T-helper 9 cell (primary cell): ENCODE results near the gene PCNX3.

ENCODE experiments used
- DNase-seq: peaks from one replicate; pipeline ENCODE4 v3.0.0-alpha.2; 2020

Gene PCNX3

GRCh38 chr11:65640483-65641296 lies 25.1 kb downstream of the PCNX3 start:
- DNase-seq, result no peak

GRCh38 chr11:65641297-65642013 lies 25.9 kb downstream of the PCNX3 start:
- no peak for DNase-seq

- DNase-seq, result no peak
Measured at GRCh38 chr11:65642014-65642671, 26.6 kb downstream of the PCNX3 start.

GRCh38 chr11:65643971-65644370 lies 28.4 kb downstream of the PCNX3 start:
- DNase-seq, result no peak

- DNase-seq, result no peak
Measured at GRCh38 chr11:65644837-65645236, 29.3 kb downstream of the PCNX3 start.

- no peak for DNase-seq
Measured at GRCh38 chr11:65645710-65646109, 30.1 kb downstream of the PCNX3 start.

GRCh38 chr11:65646288-65646957 lies 30.8 kb downstream of the PCNX3 start:
- DNase-seq, result no peak

GRCh38 chr11:65646958-65647701 lies 31.6 kb downstream of the PCNX3 start:
- no peak for DNase-seq

- DNase-seq, result no peak
Measured at GRCh38 chr11:65648997-65649493, 33.5 kb downstream of the PCNX3 start.

GRCh38 chr11:65649656-65650546 lies 34.3 kb downstream of the PCNX3 start:
- DNase-seq, result no peak

GRCh38 chr11:65650547-65651338 lies 35.2 kb downstream of the PCNX3 start:
- no peak for DNase-seq

- DNase-seq, result no peak
Measured at GRCh38 chr11:65651339-65651588, 35.7 kb downstream of the PCNX3 start.

- DNase-seq, result no peak
Measured at GRCh38 chr11:65651589-65652510, 36.3 kb downstream of the PCNX3 start.

- DNase-seq, result peak; percentile 95
Measured at GRCh38 chr11:65652511-65653228, 37.1 kb downstream of the PCNX3 start.

- no peak for DNase-seq
Measured at GRCh38 chr11:65653229-65654225, 38.0 kb downstream of the PCNX3 start.

GRCh38 chr11:65654375-65655349 lies 39.1 kb downstream of the PCNX3 start:
- DNase-seq, result no peak
